Colonic mucosa (tissue), 4 donors: ENCODE measurements around the gene PGPEP1. TPM values are rescaled to one million over a fixed set of nuclear protein-coding genes. Genes with fewer than 3 reads are reported as not detected.
A peak's percentile ranks its signal among the peaks of the same experiment; 100 is the strongest.

Source experiments
- DNase-seq: peaks from one replicate; pipeline ENCODE4 v3.0.0-alpha.2; 2020
- H3K27ac ChIP-seq: fragments of 200-600 bp; one replicate; pipeline ENCODE4 v1.8.0; 2021
- H3K27me3 ChIP-seq: fragments of 200-600 bp; one replicate; pipeline ENCODE4 v1.8.0; 2021
- H3K36me3 ChIP-seq: fragments of 200-600 bp; one replicate; pipeline ENCODE4 v1.8.0; 2021
- H3K4me1 ChIP-seq: fragments of 200-600 bp; one replicate; pipeline ENCODE4 v1.8.0; 2021; ENCODE audit warnings: mild to moderate bottlenecking
- H3K4me3 ChIP-seq: fragments of 200-600 bp; one replicate; pipeline ENCODE4 v1.8.0; 2021
- H3K9ac ChIP-seq, 2 donors: one replicate each; pipeline ENCODE4 v1.7.0; 2013; ENCODE audit warnings: control low read depth in 2 of 2, low read depth in 2 of 2, low read length in 2 of 2
- H3K9me3 ChIP-seq: fragments of 200-600 bp; one replicate; pipeline ENCODE4 v1.8.0; 2021
- intact Hi-C: fragments of 100-400 bp; cut with DNase I; formaldehyde crosslinking; loops from one replicate; pipeline ENCODE4 v1.14.1; 2022
- microRNA-seq: library from miRNA; unstranded; fragments of <30 nt; microRNA quantifications from one replicate; pipeline ENCODE4, GENCODE V29; 2019
- total RNA-seq, 2 donors: library from RNA; stranded (reverse); fragmentation: NEBNext Ultra II Directional in 1 of 2; extraction: Animal tissue kit (Norgen Biotek cat#: 25700) in 1 of 2; gene quantifications; one replicate each; pipeline ENCODE4 v1.2.1, GENCODE V29; 2021
- TF ChIP-seq, protein P1 (sequence below): fragments of 200-600 bp; IDR thresholded peaks from one replicate; pipeline ENCODE4 v1.8.0; 2022; ENCODE audit warnings: antibody characterized with exemption, mild to moderate bottlenecking
- donor health status: healthy.
- donor health status: DM: no; HTN: no; CAD: no.
- donor health status: DM: no; HTN: no; CAD: no.

The PGPEP1 gene
- total RNA-seq, 2 donors from 2014 or later: 62.6 to 99.0 TPM

GRCh38 chr19:18418483-18419194 is 78.2 kb downstream of the PGPEP1 start:
- Histone ChIP-seq H3K4me1 (peaks cover 28% of the 10 kb centered on the region), H3K9me3 (no peaks in the 10 kb centered on the region), H3K27me3 (peaks cover 13% of the 10 kb centered on the region), H3K9ac (peak overlapping the region; percentile 30 to 81), H3K4me3 (peak overlapping the region; percentile 73), H3K36me3 (no peaks in the 10 kb centered on the region), H3K27ac (peak overlapping the region; percentile 79)
- TF ChIP-seq, protein P1, sequence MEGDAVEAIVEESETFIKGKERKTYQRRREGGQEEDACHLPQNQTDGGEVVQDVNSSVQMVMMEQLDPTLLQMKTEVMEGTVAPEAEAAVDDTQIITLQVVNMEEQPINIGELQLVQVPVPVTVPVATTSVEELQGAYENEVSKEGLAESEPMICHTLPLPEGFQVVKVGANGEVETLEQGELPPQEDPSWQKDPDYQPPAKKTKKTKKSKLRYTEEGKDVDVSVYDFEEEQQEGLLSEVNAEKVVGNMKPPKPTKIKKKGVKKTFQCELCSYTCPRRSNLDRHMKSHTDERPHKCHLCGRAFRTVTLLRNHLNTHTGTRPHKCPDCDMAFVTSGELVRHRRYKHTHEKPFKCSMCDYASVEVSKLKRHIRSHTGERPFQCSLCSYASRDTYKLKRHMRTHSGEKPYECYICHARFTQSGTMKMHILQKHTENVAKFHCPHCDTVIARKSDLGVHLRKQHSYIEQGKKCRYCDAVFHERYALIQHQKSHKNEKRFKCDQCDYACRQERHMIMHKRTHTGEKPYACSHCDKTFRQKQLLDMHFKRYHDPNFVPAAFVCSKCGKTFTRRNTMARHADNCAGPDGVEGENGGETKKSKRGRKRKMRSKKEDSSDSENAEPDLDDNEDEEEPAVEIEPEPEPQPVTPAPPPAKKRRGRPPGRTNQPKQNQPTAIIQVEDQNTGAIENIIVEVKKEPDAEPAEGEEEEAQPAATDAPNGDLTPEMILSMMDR: no peak
- DNase-seq: peak; percentile 62
- intact Hi-C loops: loop anchor here (10.0 kb wide), 1 partner anchor 214 kb away; the partner anchor contains the start of gene RAB3A

DNA sequence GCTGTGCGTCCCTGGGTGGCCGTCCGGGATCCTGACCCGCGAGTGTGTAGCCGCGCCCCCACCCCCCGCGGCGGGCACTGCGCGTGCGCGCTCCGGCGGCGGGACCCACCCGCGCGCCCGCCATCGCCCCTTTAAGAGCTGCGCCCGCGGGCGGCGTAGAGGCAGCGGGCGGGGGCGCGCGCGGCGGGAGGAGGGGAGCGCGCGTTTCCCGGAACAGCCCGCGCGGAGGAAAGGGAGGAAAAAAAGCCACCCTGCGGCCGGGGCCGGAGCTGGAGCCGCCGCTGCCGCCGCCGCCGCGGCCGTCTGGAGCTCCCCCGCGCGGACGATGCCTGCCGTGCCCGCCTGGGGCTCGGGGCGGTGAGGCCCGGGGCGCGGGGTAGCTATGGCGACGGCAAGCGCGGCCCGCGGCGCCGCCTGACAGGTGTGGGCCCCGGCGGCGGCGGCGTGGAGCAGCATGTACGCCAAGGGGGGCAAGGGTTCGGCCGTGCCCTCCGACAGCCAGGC is 78.8 kb downstream of the PGPEP1 start, which contains the start of gene SSBP4:
Gene SSBP4 (plus strand): TSS at position 204 of the 504 bp plus-strand sequence. CDS start 251 bp downstream, at position 455.
- no peaks in the 10 kb centered on the region for H3K9me3 ChIP-seq
- intact Hi-C loops: loop anchor here (10.0 kb wide), 1 partner anchor 214 kb away; the partner anchor contains the start of gene RAB3A
- peak within 1 kb of the TSS; percentile 73 for H3K4me3 ChIP-seq
- TF ChIP-seq, protein P1: no peak
- peaks cover 13% of the 10 kb centered on the region for H3K27me3 ChIP-seq
- peak within 1 kb of the TSS; percentile 81 to 88 for H3K9ac ChIP-seq
- peaks cover 28% of the 10 kb centered on the region for H3K4me1 ChIP-seq
- peak within 1 kb of the TSS; percentile 79 for H3K27ac ChIP-seq
- DNase-seq: peak; percentile 74
- no peaks in the 10 kb centered on the region for H3K36me3 ChIP-seq

Small RNAs within 50 kb of the gene (microRNA-seq; reads per million reads assigned to microRNA genes)
- gene MIR3189: not detected

Other genes starting within 250 kb of the PGPEP1 start
- gene MAST3, start 242.8 kb upstream of the PGPEP1 start, total RNA-seq: 10 to 100 TPM; 24.3 to 30.9 TPM
- 10 to 100 TPM; 42.9 to 48.2 TPM for gene PIK3R2, start 187.4 kb upstream of the PGPEP1 start, total RNA-seq
- gene IFI30, start 166.8 kb upstream of the PGPEP1 start, total RNA-seq: 10 to 100 TPM; 47.1 to 95.2 TPM
- 10 to 100 TPM in 1 of 2 donors, 1 to 10 TPM in 1; 8.9 to 21.7 TPM for gene MPV17L2, start 147.4 kb upstream of the PGPEP1 start, total RNA-seq
- gene RAB3A, start 136.6 kb upstream of the PGPEP1 start, total RNA-seq: 1 to 10 TPM; 3.5 to 4.2 TPM
- gene PDE4C, start 114.2 kb upstream of the PGPEP1 start, total RNA-seq: 1 to 10 TPM; 2.1 TPM
- gene IQCN, start 66.1 kb upstream of the PGPEP1 start, total RNA-seq: 1 to 10 TPM; 1.7 to 3.0 TPM
- 100 to 1,000 TPM; 177 to 418 TPM for gene JUND, start 59.0 kb upstream of the PGPEP1 start, total RNA-seq
- 100 to 1,000 TPM; 128 to 308 TPM for gene LSM4, start 17.5 kb upstream of the PGPEP1 start, total RNA-seq
- gene GDF15, start 45.6 kb downstream of the PGPEP1 start, total RNA-seq: 100 to 1,000 TPM; 120 to 159 TPM
- 1 to 10 TPM; 1.4 to 3.9 TPM for gene LRRC25, start 57.0 kb downstream of the PGPEP1 start, total RNA-seq
- gene SSBP4, start 78.8 kb downstream of the PGPEP1 start, total RNA-seq: 10 to 100 TPM; 40.1 to 77.3 TPM
- 10 to 100 TPM; 17.7 to 25.7 TPM for gene ISYNA1, start 97.5 kb downstream of the PGPEP1 start, total RNA-seq
- gene ELL, start 181.5 kb downstream of the PGPEP1 start, total RNA-seq: 10 to 100 TPM; 16.3 to 18.6 TPM
- gene FKBP8, start 203.0 kb downstream of the PGPEP1 start, total RNA-seq: 100 to 1,000 TPM; 190 to 200 TPM
- 10 to 100 TPM; 66.8 to 80.4 TPM for gene KXD1, start 217.3 kb downstream of the PGPEP1 start, total RNA-seq
- gene UBA52, start 231.3 kb downstream of the PGPEP1 start, total RNA-seq: 1,000 to 10,000 TPM in 1 of 2 donors, 100 to 1,000 TPM in 1; 991 to 1,174 TPM
- 10 to 100 TPM; 46.7 to 79.6 TPM for gene REX1BD, start 248.2 kb downstream of the PGPEP1 start, total RNA-seq